Sigmoid colon (tissue), 7 donors: ENCODE results near the gene SMAD5. TPM values are rescaled to one million over a fixed set of nuclear protein-coding genes. Genes with fewer than 3 reads are reported as not detected.

Source experiments
- DNase-seq: peaks from one replicate; pipeline ENCODE4 v3.0.0-alpha.2; 2019
- H3K27ac ChIP-seq, 4 donors: fragments of 200-600 bp; sonication (generic); one replicate each; pipeline ENCODE4 v1.5.1; 2016 to 2019; ENCODE audit warnings: mild to moderate bottlenecking in 1 of 4
- H3K27me3 ChIP-seq, 3 donors: fragments of 200-600 bp; sonication (generic); one replicate each; pipeline ENCODE4 v1.5.1; 2019; ENCODE audit warnings: mild to moderate bottlenecking in 1 of 3
- H3K36me3 ChIP-seq, 4 donors: fragments of 200-600 bp; sonication (generic); one replicate each; pipeline ENCODE4 v1.5.1; 2016 to 2019
- H3K4me1 ChIP-seq, 4 donors: fragments of 200-600 bp; sonication (generic); one replicate each; pipeline ENCODE4 v1.5.1; 2017 to 2019
- H3K4me3 ChIP-seq, 4 donors: fragments of 200-600 bp; sonication (generic); one replicate each; pipeline ENCODE4 v1.5.1; 2017 to 2019; ENCODE audit warnings: mild to moderate bottlenecking in 2 of 4, moderate library complexity in 1 of 4
- H3K9me3 ChIP-seq, 4 donors: fragments of 200-600 bp in 3 of 4; sonication (generic) in 3 of 4; one replicate each; pipeline versions ENCODE4 v1.5.1 to v1.6.1; 2013 to 2019
- EP300 ChIP-seq, 4 donors: sonication (generic); formaldehyde crosslinking; IDR thresholded peaks; one replicate each; pipeline ENCODE4 v1.6.1; 2017; ENCODE audit warnings: antibody characterized with exemption in 4 of 4
- POLR2A ChIP-seq, 2 donors: fragments of 450-650 bp; IDR thresholded peaks; one replicate each; pipeline ENCODE4 v1.6.1; 2016; ENCODE audit warnings: antibody characterized with exemption in 2 of 2, mild to moderate bottlenecking in 2 of 2, moderate library complexity in 2 of 2
- POLR2AphosphoS5 ChIP-seq, 4 donors: sonication (generic); formaldehyde crosslinking; IDR thresholded peaks; one replicate each; pipeline ENCODE4 v1.6.1; 2017; ENCODE audit warnings: antibody characterized with exemption in 4 of 4
- WGBS, 2 donors: extraction: QIAGEN DNeasy Blood & Tissue Kit; methylation state at CpG; one replicate each; pipeline ENCODE4 v1.1.7; 2013; 5-methylcytosine and 5-hydroxymethylcytosine counted together
- intact Hi-C: fragments of 100-400 bp; cut with DNase I; formaldehyde crosslinking; loops from one replicate; pipeline ENCODE4 v1.15.1; 2023
- polyA plus RNA-seq, 3 donors: library from polyadenylated mRNA; stranded (reverse); fragments of 200-250 nt; gene quantifications; one replicate each; pipeline ENCODE4 v1.2.3, GENCODE V29; 2013
- total RNA-seq, 4 donors: library from RNA; depleted of rRNA; stranded (reverse); fragments of >200 nt; gene quantifications; one replicate each; pipeline ENCODE4 v1.1.0, GENCODE V29; 2016
- TF ChIP-seq, protein P1 (sequence below), 4 experiments: fragments of 450-650 bp in 3 of 4; fragments of 200-600 bp in 1 of 4; IDR thresholded peaks; one replicate each; pipeline ENCODE4 v1.5.1; 2016 to 2019; ENCODE audit warnings: antibody characterized with exemption in 4 of 4, mild to moderate bottlenecking in 3 of 4, moderate library complexity in 2 of 4
- donor health status: healthy with polysubstance abuse.
- donor health status: Bipolar disorder and iron deficiency.
- donor health status: healthy.

SMAD5 gene
- total and polyA plus RNA-seq, 7 donors = 4.9 to 85.0 (median 47.6) TPM

DNA sequence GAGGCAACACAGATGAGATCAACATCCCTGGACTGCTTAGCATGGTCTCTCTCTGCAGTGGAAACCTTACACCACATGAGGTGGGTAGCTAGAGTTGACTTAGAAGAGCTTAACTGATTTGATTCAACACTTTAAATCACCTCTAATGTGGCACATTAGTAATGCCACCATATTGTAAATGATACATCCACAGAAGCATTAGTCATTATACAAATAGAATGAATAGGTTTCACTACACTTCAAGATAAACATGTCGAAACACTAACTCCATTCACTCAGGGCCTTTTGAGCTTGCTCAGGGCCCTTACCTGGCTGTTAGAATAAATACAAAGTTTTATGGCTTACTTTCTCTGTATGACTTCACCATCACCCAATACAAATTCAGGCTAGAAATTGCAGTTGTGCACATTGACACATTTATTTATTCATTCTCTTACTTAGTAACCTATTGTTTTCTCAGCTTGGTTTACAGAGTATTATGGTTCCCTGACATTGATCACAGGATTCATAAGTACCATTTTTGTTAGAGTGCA, 9.3 kb upstream of the SMAD5 start:
- no peak for DNase-seq
- no peaks in the 10 kb centered on the region for H3K27me3 ChIP-seq
- no peak overlapping the region for H3K27ac ChIP-seq
- WGBS, 2 donors = 22 to 56% methylated on average over 1 of the region's 1 CpG
- H3K9me3 ChIP-seq = no peaks in the 10 kb centered on the region
- no peaks in the 10 kb centered on the region for H3K36me3 ChIP-seq
- TF ChIP-seq POLR2A (IDR thresholded peaks at IDR 0.05) = no peak
- H3K4me3 ChIP-seq = no peak overlapping the region
- intact Hi-C loops = no loop called here
- peaks cover 0 to under 1% (median 0%) of the 10 kb centered on the region in 4 donors for H3K4me1 ChIP-seq

DNA sequence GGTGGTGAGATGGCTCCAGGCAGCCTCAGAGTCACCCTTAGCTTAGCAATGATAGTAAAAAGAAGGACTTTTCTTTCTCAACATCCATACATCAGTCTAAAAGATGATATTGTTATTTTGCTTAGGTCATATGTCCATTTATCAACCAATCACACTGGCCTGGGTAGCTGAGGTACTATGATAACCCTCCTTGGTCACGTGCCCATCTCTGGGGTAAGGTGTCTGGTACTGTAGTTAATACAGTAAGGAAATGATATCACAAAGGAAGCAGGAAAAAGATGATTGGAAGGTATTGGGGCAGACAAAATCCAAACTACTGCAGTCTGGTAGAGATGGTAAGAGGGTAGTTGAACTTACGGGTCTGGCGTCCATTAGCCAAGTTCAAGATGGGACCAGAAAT, 5.1 kb upstream of the SMAD5 start:
- 92 to 93% methylated on average over 3 of the region's 3 CpGs for WGBS, 2 donors

DNA sequence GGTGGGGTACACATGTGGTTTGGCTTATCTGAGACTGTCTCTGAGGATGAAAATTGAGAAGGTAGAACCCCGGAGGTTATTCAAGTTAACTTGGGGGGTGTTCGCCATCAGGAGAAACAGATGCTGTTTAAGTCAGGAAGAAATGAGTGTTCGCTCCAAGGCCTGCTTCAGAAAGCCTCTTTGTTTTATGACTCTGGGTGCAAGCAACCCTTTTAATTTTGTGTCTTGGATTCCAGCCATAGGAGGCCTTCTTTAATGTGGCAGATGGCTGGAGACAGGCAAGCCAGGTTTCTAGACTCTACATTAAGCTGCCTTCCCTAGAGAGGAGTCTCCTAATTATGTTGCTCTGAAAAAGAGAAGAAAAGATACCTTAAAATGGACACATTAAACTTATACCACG, 4.2 kb upstream of the SMAD5 start:
- peaks cover 0 to 19% (median 3%) of the 10 kb centered on the region in 4 donors for H3K4me1 ChIP-seq
- no peak for DNase-seq
- 61 to 72% methylated on average over 4 of the region's 4 CpGs for WGBS, 2 donors
- no peaks in the 10 kb centered on the region for H3K27me3 ChIP-seq
- H3K27ac ChIP-seq = peak overlapping the region in 2 of 4 donors; percentile 11 to 27
- intact Hi-C loops = no loop called here
- no peak for TF ChIP-seq POLR2AphosphoS5 (IDR thresholded peaks at IDR 0.05)
- no peak for TF ChIP-seq POLR2A (IDR thresholded peaks at IDR 0.05)
- TF ChIP-seq, protein P1, sequence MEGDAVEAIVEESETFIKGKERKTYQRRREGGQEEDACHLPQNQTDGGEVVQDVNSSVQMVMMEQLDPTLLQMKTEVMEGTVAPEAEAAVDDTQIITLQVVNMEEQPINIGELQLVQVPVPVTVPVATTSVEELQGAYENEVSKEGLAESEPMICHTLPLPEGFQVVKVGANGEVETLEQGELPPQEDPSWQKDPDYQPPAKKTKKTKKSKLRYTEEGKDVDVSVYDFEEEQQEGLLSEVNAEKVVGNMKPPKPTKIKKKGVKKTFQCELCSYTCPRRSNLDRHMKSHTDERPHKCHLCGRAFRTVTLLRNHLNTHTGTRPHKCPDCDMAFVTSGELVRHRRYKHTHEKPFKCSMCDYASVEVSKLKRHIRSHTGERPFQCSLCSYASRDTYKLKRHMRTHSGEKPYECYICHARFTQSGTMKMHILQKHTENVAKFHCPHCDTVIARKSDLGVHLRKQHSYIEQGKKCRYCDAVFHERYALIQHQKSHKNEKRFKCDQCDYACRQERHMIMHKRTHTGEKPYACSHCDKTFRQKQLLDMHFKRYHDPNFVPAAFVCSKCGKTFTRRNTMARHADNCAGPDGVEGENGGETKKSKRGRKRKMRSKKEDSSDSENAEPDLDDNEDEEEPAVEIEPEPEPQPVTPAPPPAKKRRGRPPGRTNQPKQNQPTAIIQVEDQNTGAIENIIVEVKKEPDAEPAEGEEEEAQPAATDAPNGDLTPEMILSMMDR (IDR thresholded peaks at IDR 0.05) = no peak
- TF ChIP-seq EP300 (IDR thresholded peaks at IDR 0.05) = no peak
- no peaks in the 10 kb centered on the region for H3K9me3 ChIP-seq
- no peak overlapping the region for H3K4me3 ChIP-seq
- H3K36me3 ChIP-seq = no peaks in the 10 kb centered on the region

More for the DNA sequence above, 5.1 kb upstream of the SMAD5 start:
- H3K36me3 ChIP-seq = no peaks in the 10 kb centered on the region
- no peak overlapping the region for H3K4me3 ChIP-seq
- no peaks in the 10 kb centered on the region for H3K27me3 ChIP-seq
- intact Hi-C loops = no loop called here
- TF ChIP-seq, protein P1 (IDR thresholded peaks at IDR 0.05) = no peak
- TF ChIP-seq POLR2A (IDR thresholded peaks at IDR 0.05) = no peak
- no peak for TF ChIP-seq POLR2AphosphoS5 (IDR thresholded peaks at IDR 0.05)
- TF ChIP-seq EP300 (IDR thresholded peaks at IDR 0.05) = no peak
- H3K9me3 ChIP-seq = no peaks in the 10 kb centered on the region
- peaks cover 0 to 19% (median 3%) of the 10 kb centered on the region in 4 donors for H3K4me1 ChIP-seq
- no peak overlapping the region for H3K27ac ChIP-seq
- no peak for DNase-seq

DNA sequence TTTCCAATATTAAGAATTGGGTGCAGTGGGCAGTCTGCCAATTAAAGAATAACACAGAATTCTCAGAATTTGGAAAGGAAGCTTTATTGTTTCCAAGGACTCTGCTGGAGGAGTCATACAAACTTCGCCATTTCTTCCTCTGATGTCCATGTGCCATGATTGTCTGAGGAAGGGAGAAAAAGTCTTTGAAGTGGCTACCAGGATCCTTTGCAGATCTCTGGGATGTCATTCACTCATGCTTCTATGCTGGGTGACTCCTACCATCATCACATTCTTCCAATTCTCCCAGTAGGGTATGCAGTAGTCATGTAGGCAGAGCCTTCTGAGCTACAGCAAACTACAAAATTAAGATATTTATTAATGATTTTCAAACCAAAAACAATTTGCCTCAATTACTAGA, 3.2 kb upstream of the SMAD5 start:
- Histone ChIP-seq H3K27ac (no peak overlapping the region), H3K4me1 (peaks cover 0 to 29% (median 12%) of the 10 kb centered on the region in 4 donors)
- TF ChIP-seq POLR2A (IDR thresholded peaks at IDR 0.05) (no peak), EP300 (IDR thresholded peaks at IDR 0.05) (no peak), POLR2AphosphoS5 (IDR thresholded peaks at IDR 0.05) (no peak)
- TF ChIP-seq, protein P1 (IDR thresholded peaks at IDR 0.05) = no peak

DNA sequence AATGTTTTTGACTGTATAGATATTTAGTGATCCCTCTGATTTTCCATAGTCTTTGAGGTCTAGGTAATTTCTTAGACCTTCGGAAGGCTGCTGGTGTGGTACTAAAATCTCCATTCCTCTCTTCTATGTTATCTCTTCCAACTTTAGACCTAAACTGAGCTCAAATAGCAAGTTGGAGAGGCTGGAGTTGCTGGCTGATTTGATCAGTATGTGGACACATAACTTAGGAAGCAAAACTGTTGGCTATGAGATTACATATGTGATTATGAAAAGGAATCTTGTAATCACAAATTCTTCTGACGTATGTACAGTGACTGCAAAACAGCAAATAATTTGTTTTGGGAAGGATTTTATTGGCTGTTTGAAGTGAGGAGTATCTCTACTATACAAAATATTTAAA, 2.1 kb upstream of the SMAD5 start:
- WGBS, 2 donors = 88 to 90% methylated on average over 2 of the region's 2 CpGs
- Histone ChIP-seq H3K9me3 (no peaks in the 10 kb centered on the region), H3K36me3 (no peaks in the 10 kb centered on the region), H3K27me3 (no peaks in the 10 kb centered on the region), H3K4me3 (no peak overlapping the region), H3K27ac (no peak overlapping the region), H3K4me1 (peaks cover 0 to 39% (median 23%) of the 10 kb centered on the region in 4 donors)
- TF ChIP-seq POLR2A (IDR thresholded peaks at IDR 0.05) = no peak
- no peak for TF ChIP-seq EP300 (IDR thresholded peaks at IDR 0.05)
- no peak for TF ChIP-seq POLR2AphosphoS5 (IDR thresholded peaks at IDR 0.05)
- TF ChIP-seq, protein P1 (IDR thresholded peaks at IDR 0.05) = no peak
- intact Hi-C loops = no loop called here
- DNase-seq = no peak

More for the DNA sequence above, 3.2 kb upstream of the SMAD5 start:
- 88 to 90% methylated on average over 1 of the region's 1 CpG for WGBS, 2 donors
- H3K9me3 ChIP-seq = no peaks in the 10 kb centered on the region
- H3K36me3 ChIP-seq = no peaks in the 10 kb centered on the region
- H3K4me3 ChIP-seq = no peak overlapping the region
- intact Hi-C loops = no loop called here
- H3K27me3 ChIP-seq = no peaks in the 10 kb centered on the region
- DNase-seq = no peak
